Glutamatergic neuron (in vitro differentiated cells): ENCODE results near the gene PDLIM5. TPM values are rescaled to one million over a fixed set of nuclear protein-coding genes. Genes with fewer than 3 reads are reported as not detected.

Source experiments
- DNase-seq: peaks from one replicate; pipeline ENCODE4 v3.0.0; 2022
- H3K27ac Mint-ChIP-seq: one replicate; pipeline ENCODE4 v1.8.0; 2020; ENCODE audit warnings: mild to moderate bottlenecking, mixed read lengths, inconsistent platforms; ENCODE audit not compliant: unreplicated experiment
- H3K27me3 Mint-ChIP-seq: one replicate; pipeline ENCODE4 v1.8.0; 2020; ENCODE audit warnings: mild to moderate bottlenecking, moderate library complexity, mixed read lengths, inconsistent platforms; ENCODE audit not compliant: unreplicated experiment
- H3K36me3 Mint-ChIP-seq: one replicate; pipeline ENCODE4 v1.8.0; 2020; ENCODE audit warnings: mild to moderate bottlenecking, mixed read lengths, inconsistent platforms; ENCODE audit not compliant: unreplicated experiment
- H3K4me1 Mint-ChIP-seq: one replicate; pipeline ENCODE4 v1.8.0; 2020; ENCODE audit warnings: mild to moderate bottlenecking, low read depth, mixed read lengths, inconsistent platforms; ENCODE audit not compliant: unreplicated experiment
- H3K4me3 Mint-ChIP-seq: one replicate; pipeline ENCODE4 v1.8.0; 2020; ENCODE audit warnings: mild to moderate bottlenecking, mixed read lengths, inconsistent platforms; ENCODE audit not compliant: unreplicated experiment
- H3K9me3 Mint-ChIP-seq: one replicate; pipeline ENCODE4 v1.8.0; 2020; ENCODE audit warnings: mild to moderate bottlenecking, moderate library complexity, mixed read lengths, inconsistent platforms; ENCODE audit not compliant: unreplicated experiment
- CTCF ChIP-seq: fragments of 200-600 bp; sonication (generic); IDR thresholded peaks from one replicate; pipeline ENCODE4 v1.5.0; 2021; ENCODE audit not compliant: partially characterized antibody, unreplicated experiment
- total RNA-seq: library from RNA; stranded (reverse); fragmentation: NEBNext Ultra II Directional; extraction: Animal tissue kit (Norgen Biotek cat#: 25700); gene quantifications from one replicate; pipeline ENCODE4 v1.2.1, GENCODE V29; 2021; ENCODE audit not compliant: unreplicated experiment

The PDLIM5 gene
- total RNA-seq, 1 donor from 2014 or later: 32.7 TPM

GRCh38 chr4:94519925-94520789 lies 68.4 kb downstream of the PDLIM5 start:
- H3K27ac Mint-ChIP-seq: no peak overlapping the region
- H3K4me3 Mint-ChIP-seq: no peak overlapping the region
- H3K27me3 Mint-ChIP-seq: no peaks in the 10 kb centered on the region
- H3K9me3 Mint-ChIP-seq: no peaks in the 10 kb centered on the region
- DNase-seq: no peak
- no peaks in the 10 kb centered on the region for H3K36me3 Mint-ChIP-seq
- no peak for TF ChIP-seq CTCF
- no peaks in the 10 kb centered on the region for H3K4me1 Mint-ChIP-seq

GRCh38 chr4:94523033-94523580 lies 71.4 kb downstream of the PDLIM5 start:
- DNase-seq: no peak
- H3K9me3 Mint-ChIP-seq: no peaks in the 10 kb centered on the region
- H3K4me3 Mint-ChIP-seq: no peak overlapping the region
- no peaks in the 10 kb centered on the region for H3K36me3 Mint-ChIP-seq
- no peak for TF ChIP-seq CTCF
- H3K4me1 Mint-ChIP-seq: no peaks in the 10 kb centered on the region
- no peak overlapping the region for H3K27ac Mint-ChIP-seq
- no peaks in the 10 kb centered on the region for H3K27me3 Mint-ChIP-seq

GRCh38 chr4:94523617-94524016 lies 71.9 kb downstream of the PDLIM5 start:
- Mint-ChIP-seq H3K27ac (no peak overlapping the region), H3K4me1 (no peaks in the 10 kb centered on the region), H3K9me3 (no peaks in the 10 kb centered on the region), H3K36me3 (no peaks in the 10 kb centered on the region), H3K27me3 (no peaks in the 10 kb centered on the region), H3K4me3 (no peak overlapping the region)
- DNase-seq: no peak
- no peak for TF ChIP-seq CTCF

DNA sequence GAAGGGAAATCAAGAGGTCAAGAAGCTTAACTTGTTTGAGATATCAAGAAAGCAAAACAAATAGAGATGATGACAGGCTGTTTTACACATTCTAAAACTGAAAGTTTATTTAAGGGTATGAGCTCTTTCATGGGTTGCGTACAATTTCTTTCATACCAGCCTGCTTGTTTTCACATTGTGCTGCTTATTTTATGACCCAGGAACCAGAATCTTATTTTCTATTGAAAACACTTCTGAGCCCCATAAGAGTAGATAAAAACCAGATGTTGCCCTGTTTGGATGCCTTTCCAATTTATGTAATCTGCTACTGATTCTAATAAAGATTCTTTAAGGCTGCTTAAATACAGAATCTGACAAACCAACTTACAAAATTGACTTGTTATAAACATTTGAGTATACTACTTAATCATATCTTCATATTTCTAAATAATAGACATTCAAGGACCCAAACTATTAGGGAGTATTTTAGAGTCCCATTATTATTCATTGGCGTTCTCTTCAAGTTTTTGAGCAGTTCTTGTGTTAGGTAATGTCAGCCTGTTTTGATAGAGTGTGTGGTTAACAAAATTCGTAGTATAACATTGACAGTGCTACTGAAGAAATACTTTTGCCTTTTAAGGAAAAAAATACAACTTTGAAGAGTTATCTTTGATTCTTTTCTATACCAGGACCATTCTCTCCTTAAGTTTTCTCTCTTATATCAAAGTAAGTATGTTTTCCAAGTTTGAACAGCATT lies 74.4 kb downstream of the PDLIM5 start:
- no peak overlapping the region for H3K27ac Mint-ChIP-seq
- no peaks in the 10 kb centered on the region for H3K27me3 Mint-ChIP-seq
- no peaks in the 10 kb centered on the region for H3K36me3 Mint-ChIP-seq
- no peak overlapping the region for H3K4me3 Mint-ChIP-seq
- H3K4me1 Mint-ChIP-seq: no peaks in the 10 kb centered on the region
- no peak for DNase-seq
- H3K9me3 Mint-ChIP-seq: no peaks in the 10 kb centered on the region
- TF ChIP-seq CTCF: no peak
